HFFc6 (cell line): ENCODE results near the gene RPUSD1. TPM values are rescaled to one million over a fixed set of nuclear protein-coding genes. Genes with fewer than 3 reads are reported as not detected.

Experiments used
- DNase-seq: peaks from one replicate; pipeline ENCODE4 v3.0.0-alpha.2; 2018
- H3K27ac Mint-ChIP-seq: 2 replicates; pipeline ENCODE4 v1.8.0; 2020; ENCODE audit warnings: mild to moderate bottlenecking, mixed read lengths
- H3K27me3 Mint-ChIP-seq: 2 replicates; pipeline ENCODE4 v1.8.0; 2021; ENCODE audit warnings: mild to moderate bottlenecking, moderate library complexity, mixed read lengths; ENCODE audit not compliant: insufficient read depth
- H3K36me3 Mint-ChIP-seq: 2 replicates; pipeline ENCODE4 v1.8.0; 2021; ENCODE audit warnings: low read depth, mixed read lengths
- H3K4me1 Mint-ChIP-seq: 2 replicates; pipeline ENCODE4 v1.8.0; 2020; ENCODE audit warnings: low read depth, mixed read lengths
- H3K4me3 Mint-ChIP-seq: 2 replicates; pipeline ENCODE4 v1.8.0; 2020; ENCODE audit warnings: mild to moderate bottlenecking, moderate library complexity, mixed read lengths
- H3K9me3 Mint-ChIP-seq: 2 replicates; pipeline ENCODE4 v1.8.0; 2020; ENCODE audit warnings: mild to moderate bottlenecking, mixed read lengths
- total RNA-seq, 6 experiments: library from RNA; stranded (reverse); fragmentation: NEBNext Ultra II Directional; extraction: Animal tissue kit (Norgen Biotek cat#: 25700); gene quantifications; 2 replicates in 1 of 6; 3 replicates in 5 of 6; pipeline ENCODE4 v1.2.3, GENCODE V29; 2021
- TF ChIP-seq, protein P1 (sequence below): fragments of 200-600 bp; sonication (generic); IDR thresholded peaks from 2 replicates; pipeline ENCODE4 v1.5.0; 2021; ENCODE audit warnings: antibody characterized with exemption, mild to moderate bottlenecking

RPUSD1 gene
- total RNA-seq, 6 experiments from 2014 or later: 23.8 to 32.8 (median 25.8) TPM

DNA sequence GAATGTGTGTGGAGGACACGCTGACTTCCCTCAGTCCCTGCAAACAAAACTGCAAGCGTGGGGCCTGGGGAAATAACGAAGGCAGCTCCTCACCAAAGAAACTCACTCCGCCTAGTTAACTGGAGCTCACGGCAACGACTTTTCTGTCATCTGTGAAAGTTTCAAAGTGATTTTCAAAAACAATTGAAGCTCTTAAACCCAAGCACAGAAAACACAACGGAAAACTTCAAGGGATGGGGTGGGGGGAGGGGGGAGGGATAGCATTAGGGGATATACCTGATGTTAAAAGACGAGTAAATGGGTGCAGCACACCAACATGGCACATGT lies 15.5 kb upstream of the RPUSD1 start:
- Mint-ChIP-seq H3K9me3 (no peaks in the 10 kb centered on the region; the same call in 1 of the 2 replicates), H3K27me3 (peaks cover 10% of the 10 kb centered on the region), H3K4me3 (no peak overlapping the region), H3K4me1 (peaks cover 12% of the 10 kb centered on the region), H3K36me3 (peaks cover 5% of the 10 kb centered on the region; the same call in 1 of the 2 replicates), H3K27ac (no peak overlapping the region)
- TF ChIP-seq, protein P1, sequence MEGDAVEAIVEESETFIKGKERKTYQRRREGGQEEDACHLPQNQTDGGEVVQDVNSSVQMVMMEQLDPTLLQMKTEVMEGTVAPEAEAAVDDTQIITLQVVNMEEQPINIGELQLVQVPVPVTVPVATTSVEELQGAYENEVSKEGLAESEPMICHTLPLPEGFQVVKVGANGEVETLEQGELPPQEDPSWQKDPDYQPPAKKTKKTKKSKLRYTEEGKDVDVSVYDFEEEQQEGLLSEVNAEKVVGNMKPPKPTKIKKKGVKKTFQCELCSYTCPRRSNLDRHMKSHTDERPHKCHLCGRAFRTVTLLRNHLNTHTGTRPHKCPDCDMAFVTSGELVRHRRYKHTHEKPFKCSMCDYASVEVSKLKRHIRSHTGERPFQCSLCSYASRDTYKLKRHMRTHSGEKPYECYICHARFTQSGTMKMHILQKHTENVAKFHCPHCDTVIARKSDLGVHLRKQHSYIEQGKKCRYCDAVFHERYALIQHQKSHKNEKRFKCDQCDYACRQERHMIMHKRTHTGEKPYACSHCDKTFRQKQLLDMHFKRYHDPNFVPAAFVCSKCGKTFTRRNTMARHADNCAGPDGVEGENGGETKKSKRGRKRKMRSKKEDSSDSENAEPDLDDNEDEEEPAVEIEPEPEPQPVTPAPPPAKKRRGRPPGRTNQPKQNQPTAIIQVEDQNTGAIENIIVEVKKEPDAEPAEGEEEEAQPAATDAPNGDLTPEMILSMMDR: no peak
- DNase-seq: no peak

DNA sequence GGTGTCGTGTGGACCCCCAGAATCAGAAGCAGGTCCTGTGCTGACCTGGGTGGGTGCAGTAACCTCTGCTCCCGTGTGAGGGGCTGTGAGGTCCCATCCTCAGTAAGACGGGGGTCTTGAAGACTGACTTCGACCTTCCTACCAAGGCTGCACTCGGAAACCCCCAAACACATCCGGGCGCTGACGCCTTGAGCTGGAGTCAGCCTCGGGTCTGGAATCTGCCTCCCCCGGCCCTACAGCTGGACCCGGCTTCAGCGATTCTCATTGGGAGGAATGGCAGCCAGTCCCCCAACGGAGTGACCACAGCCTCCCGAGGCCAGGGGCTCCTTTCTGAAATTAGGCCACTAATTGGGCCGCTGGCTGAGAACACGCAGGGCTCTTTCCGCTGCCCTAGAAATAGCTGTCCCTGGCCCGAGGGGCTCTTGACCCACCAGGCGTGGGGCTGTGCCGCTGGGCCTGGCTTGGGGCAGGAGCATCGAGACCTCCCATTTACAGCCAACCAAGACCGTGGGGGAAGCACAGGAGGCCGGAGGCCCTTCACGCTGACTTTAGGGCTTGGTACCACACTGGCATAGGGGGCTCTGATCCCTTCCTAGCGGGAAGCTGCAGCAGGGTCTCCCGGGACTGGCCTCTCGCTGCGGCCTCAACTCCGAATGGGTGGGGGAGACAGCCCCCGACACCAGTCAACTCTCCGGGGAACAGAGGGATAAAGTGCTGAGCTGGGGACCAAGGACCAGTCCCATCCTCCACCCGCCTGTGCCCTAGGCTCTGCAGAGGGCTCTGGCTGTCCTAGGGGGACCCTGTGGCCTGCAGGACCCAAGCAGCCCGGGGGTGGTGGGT lies 15.0 kb upstream of the RPUSD1 start:
- TF ChIP-seq, protein P1: no peak
- Mint-ChIP-seq H3K36me3 (peaks cover 5% of the 10 kb centered on the region; the same call in 1 of the 2 replicates), H3K9me3 (no peaks in the 10 kb centered on the region; the same call in 1 of the 2 replicates), H3K4me1 (peaks cover 6% of the 10 kb centered on the region), H3K27me3 (peaks cover 10% of the 10 kb centered on the region), H3K4me3 (no peak overlapping the region), H3K27ac (no peak overlapping the region)
- no peak for DNase-seq

DNA sequence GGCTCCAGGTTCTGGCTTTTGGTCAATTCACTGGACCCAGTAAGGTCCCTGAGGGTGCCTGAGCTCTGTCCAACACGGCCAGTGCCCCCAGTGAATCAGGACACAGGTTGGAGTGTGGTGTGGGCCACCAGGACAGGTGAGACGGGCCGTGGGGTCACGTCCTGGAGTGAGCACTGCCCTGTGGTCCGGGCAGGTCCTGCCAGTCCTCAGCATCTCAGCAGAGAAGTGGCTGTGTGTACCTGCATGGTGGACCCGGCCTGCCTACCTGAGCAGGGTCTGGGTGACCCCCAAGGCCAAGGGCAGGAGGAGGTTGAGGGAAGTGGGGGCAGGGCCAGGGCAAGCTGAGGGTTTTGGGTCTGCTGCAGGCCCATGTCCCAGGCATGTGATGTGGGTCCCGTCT lies 14.3 kb upstream of the RPUSD1 start:
- no peaks in the 10 kb centered on the region for H3K9me3 Mint-ChIP-seq
- no peak overlapping the region for H3K4me3 Mint-ChIP-seq
- TF ChIP-seq, protein P1: no peak
- H3K27me3 Mint-ChIP-seq: peaks cover 14% of the 10 kb centered on the region
- no peak overlapping the region for H3K27ac Mint-ChIP-seq
- H3K36me3 Mint-ChIP-seq: no peaks in the 10 kb centered on the region
- DNase-seq: no peak
- H3K4me1 Mint-ChIP-seq: no peaks in the 10 kb centered on the region

DNA sequence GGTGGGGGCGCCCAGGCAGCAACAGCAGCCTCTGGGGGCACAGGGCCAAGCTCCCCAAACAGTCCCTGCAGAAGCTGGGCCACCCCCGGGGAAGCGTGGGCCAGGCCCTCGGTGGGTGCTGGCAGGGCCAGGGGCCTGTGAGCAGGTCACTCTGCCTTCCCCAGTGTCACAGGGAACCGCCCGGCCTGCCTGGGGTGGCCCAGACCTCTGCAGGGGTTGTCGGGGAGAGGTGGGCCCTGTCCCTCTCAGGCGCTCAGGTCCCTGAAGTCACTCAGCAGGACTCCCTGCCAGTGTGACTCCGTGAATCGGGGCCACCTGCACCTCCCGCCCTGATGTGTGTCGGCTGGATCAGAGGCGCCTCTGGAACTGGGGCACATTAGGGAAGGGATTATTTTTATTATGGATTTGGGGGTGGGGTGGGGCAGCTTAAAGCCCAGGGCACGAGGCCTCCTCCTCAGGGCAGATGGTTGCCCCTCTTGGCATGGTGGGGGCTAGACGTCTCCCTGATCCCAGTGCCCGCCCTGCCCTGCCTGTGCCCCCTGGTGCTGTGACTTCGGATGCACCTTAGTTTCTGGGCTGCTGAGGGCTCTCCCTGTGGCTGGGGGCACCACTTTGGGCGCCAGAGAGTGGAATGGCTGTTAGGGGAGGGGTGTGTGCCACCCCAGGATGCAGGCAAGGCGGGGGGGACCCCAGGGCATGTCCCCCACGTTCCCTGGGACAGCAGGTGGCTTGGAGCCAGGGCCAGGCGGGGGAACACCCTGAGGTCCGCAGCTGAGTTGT lies 13.6 kb upstream of the RPUSD1 start:
- H3K36me3 Mint-ChIP-seq: no peaks in the 10 kb centered on the region
- no peaks in the 10 kb centered on the region for H3K9me3 Mint-ChIP-seq
- H3K27me3 Mint-ChIP-seq: peaks cover 14% of the 10 kb centered on the region
- DNase-seq: no peak
- H3K4me1 Mint-ChIP-seq: no peaks in the 10 kb centered on the region
- no peak overlapping the region for H3K27ac Mint-ChIP-seq
- no peak overlapping the region for H3K4me3 Mint-ChIP-seq
- TF ChIP-seq, protein P1: no peak

DNA sequence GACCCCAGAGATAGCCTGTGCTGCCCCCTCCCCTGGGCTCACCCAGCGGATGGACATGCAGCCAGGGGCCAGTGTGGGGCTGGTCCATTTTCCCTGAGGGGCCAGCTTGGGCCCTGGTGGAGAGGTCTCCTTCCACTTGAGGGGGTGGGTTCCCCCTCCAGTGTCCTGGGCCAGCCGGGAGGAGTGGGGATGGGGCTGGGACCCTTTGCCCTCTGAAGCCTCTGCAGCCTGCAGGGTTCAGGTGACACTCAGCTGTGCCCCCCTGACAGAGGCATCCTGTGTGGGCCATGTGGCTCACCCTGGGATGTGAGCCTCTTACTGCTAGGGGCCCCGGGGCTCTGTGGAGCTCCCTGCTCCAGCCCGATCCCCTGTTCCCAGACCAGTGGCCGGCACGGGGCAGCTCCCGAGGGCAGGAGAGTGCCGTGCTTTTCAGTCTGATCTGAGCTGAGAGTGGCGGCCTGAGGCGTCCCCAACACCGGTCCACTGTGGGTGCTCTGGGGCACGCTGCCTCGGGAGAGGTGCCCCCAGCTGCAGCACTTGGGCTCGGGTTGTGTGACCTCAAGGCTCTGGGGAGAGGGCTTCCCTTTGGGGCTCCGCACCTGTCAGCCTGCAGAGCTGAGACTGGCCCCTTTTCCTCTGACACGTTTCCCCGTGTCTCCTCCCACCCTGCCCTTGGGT lies 12.8 kb upstream of the RPUSD1 start:
- H3K4me1 Mint-ChIP-seq: no peaks in the 10 kb centered on the region
- no peaks in the 10 kb centered on the region for H3K36me3 Mint-ChIP-seq
- H3K4me3 Mint-ChIP-seq: no peak overlapping the region
- H3K9me3 Mint-ChIP-seq: no peaks in the 10 kb centered on the region
- H3K27me3 Mint-ChIP-seq: peaks cover 14% of the 10 kb centered on the region
- no peak for DNase-seq
- no peak overlapping the region for H3K27ac Mint-ChIP-seq
- TF ChIP-seq, protein P1: no peak
